Right renal cortex interstitium (tissue), 3 donors: ENCODE data around the gene NOTCH1. TPM values are rescaled to one million over a fixed set of nuclear protein-coding genes. Genes with fewer than 3 reads are reported as not detected.

Source experiments
- DNase-seq, 3 donors: peaks; one replicate each; pipeline ENCODE4 v3.0.0-alpha.2; 2013; ENCODE audit warnings: low read depth in 3 of 3, low spot score in 2 of 3
- polyA plus RNA-seq, 3 donors: library from polyadenylated mRNA; unstranded; fragments of 120-200 nt; gene quantifications; one replicate each; pipeline ENCODE4 v1.2.1, GENCODE V29; 2013; ENCODE audit not compliant: insufficient read length in 3 of 3

NOTCH1 gene
- polyA plus RNA-seq, 3 donors = 21.0 to 24.5 (median 22.3) TPM

DNA sequence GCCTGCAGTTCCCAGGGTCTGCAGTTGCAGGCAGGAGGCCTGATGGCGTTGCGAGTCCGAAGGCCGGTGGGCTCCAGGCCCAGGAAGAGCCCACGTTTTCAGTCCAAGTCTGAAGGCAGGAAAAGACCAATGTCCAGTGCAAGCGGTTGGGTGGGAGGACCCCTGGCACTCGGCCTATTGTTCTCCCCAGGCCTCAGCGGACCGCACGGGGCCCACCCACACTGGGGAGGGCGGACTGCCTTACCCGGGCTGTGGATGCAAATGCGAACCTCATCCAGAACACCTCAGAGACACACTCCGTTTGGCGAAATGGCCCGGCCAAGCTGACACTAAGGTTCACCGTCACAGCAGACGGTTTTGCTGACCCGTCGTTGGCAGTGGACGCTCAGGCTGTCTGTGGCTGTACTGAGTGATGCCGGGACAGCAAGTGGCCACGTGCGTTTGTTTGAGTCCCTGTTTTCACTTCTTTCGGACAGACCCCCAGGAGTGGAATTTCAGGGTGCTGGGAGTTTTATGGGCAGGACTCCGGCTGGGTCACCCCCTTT, 52.8 kb downstream of the NOTCH1 start:
- no peak for DNase-seq

DNA sequence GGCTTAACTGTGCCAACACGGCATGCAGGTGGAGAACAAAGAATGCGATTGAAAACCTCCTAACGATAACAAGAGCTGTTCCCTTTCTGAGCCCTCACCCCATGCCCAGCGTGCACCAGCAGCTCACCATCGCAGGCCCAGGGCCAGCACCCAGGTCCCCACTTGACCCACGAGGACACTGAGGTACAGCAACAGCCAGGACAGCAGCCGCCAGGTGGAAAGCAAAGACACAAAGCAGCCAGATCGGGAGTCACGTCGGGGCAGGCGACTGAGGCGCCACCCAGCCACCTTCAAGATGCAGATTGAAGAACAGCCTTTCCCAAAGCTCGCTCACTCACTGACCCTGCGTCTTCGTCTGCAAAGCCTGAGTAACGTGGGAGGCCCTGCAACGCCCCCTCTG, 56.1 kb downstream of the NOTCH1 start:
- DNase-seq = no peak

DNA sequence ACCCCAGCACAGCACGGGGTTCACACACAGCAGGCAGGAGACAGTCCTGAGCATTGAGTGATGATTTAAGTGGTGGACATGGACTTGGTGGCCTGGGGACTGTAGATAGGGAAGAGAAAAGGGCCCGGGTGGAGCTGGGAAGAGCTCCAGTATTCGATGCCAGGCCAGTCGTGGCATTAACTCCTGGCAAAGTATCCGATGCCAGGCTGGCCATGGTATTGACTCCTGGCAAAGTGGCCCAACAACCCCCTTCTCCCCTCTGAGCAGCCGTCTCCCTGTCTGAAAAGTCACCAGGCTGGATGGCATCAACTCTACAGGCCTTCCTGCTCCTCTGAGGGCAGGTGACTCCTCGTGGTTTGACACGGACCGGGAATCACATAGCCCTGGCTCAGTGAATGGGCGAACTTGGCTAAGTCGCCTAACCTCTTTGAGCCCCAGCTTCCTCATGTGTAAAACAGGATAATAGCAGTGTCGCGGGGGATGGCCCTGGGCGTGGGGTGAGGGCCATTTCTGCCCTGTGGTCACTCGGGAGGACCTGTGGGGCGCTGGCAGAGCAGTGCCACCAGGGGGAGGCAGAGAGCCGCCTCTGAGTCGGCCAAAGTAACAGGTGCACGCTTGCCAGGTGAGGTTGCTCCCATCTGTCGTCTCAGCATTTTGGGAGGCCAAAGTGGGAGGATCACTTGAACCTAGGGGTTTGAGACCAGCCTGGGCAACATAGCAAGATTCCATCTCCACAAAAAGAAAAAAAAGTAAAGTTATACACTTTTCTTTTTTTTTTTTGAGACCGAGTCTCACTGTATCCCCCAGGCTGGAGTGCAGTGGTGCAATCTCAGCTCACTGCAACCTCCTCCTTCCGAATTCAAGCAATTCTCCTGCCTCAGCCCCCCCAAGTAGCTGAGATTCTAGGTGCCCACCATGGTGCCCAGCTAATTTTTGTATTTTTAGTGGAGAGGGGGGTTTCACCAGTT, 57.3 kb downstream of the NOTCH1 start:
- peak in 1 of 3 donors; percentile 23 for DNase-seq

DNA sequence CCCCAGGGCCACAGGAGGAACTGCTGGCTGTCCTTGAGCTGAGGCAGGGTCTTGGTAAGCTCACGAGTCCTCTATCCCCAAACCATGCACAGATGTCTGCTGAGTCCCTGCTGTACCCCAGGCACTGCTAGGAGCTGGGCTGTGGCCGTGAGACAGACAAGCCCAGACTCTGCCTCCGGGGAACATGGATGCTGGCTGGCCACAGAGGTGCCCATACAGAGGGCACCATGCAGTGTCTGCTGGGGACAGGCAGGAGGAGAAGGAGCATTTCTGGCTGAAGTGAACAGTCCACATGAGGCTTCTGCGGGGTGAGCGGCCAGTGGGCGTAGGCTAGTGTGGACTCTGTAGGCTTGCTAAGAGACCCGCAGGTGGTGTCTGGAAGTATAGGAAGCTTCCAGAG, 58.2 kb downstream of the NOTCH1 start:
- DNase-seq = no peak

DNA sequence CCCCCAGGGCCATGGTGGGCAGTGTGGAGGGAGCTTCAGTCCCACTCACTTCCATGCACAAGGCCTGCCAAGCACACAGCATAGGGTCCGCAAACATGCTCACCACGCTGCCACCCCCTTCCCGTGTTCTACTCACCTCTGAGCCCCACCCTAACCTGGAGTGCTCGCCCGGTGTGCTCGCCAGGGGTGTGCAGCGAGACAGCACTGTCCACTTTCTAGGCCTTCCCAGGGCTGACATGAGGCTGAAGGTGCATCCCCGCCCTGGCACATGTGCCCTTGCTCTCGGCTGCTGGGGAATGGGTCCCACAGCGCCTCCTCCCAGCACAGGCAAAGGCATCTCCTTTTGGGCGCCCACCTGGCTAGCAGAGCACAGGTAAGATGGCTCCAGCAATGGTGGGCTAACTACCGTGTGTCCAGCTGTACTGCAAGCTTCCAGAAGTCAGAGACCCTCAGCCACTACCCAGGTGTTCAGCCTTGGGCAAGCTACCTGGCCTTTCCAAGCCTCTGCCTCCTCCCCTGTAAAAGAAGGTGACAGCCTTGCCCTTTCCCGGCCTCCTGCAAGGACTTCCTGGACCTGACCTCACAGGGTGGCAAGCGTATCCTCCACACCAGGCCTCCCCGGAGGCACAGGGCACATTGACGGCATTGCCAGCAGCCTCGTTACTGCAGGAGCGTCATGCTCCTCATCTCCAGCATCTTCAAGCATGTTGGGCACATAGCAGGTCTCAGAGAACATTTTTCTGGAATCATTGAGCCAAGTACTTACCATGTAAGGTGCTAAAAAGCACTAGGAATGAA, 58.8 kb downstream of the NOTCH1 start:
- DNase-seq = no peak

DNA sequence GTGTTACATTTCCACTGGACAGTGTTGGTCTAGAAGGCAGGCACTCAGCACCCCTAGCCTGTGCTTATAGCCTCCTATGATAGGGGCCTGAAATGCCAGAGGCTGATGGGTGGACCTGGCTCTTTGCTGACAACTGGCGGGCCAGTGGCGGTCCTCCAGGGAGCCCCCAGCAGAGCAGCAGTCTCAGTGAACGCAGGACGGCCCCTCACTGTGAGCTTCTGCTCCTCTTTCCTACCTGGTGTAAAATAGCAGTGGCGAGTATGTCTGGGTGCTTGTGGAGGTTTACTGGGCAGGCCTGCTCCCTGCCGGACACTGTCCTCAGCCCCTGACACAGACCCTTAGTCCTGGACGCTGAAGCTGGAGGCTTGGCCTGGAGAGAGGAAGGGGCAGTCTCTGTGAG, 59.7 kb downstream of the NOTCH1 start:
- DNase-seq = no peak

DNA sequence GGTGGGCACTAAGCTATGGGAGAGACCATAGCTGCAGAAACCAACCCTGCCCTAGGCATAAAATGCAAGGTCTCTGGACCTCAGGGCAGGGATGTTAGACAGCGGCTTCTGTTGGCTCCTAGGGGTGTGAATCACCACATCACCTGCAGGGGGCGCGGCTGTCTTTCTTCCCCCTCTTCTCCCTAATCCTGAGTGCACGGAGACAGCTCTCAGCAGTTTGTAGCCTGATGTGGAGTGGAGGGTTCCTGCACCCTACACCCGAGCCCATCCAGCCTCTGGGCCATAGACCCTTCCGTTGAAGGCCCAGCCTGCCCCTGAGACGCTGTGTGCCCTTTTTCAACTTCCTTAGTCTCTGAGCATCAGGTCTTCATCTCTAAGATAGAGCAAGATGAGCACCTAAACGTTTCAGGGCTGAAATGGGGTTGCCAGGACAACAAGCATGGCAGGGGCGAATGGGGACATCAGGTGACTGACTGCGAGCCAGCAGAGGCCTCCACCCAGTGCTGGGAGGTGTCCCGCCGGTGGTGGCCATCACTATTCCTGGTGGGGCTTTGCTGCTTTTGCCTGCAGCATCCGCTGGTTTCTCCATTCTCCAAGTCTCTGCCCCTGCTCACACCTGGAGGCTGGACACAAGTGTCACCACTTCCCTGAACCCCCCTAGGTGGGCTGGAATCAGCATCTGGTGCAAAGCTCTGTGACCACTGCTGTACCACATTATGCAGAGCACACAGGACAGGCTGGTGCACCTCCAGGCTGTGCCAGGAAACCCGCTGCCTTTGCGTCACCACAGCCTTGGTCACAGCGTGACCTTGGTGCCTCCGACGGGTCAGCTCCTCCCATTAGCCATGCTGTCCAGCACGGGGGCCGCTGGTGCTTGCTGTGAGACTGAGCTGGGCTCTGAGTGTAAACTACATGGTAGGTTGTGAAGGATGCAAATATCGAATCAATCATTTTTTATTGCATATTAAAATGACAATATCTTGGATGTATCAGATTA, 60.5 kb downstream of the NOTCH1 start:
- DNase-seq = peak; percentile 43 to 63 (median 49)

DNA sequence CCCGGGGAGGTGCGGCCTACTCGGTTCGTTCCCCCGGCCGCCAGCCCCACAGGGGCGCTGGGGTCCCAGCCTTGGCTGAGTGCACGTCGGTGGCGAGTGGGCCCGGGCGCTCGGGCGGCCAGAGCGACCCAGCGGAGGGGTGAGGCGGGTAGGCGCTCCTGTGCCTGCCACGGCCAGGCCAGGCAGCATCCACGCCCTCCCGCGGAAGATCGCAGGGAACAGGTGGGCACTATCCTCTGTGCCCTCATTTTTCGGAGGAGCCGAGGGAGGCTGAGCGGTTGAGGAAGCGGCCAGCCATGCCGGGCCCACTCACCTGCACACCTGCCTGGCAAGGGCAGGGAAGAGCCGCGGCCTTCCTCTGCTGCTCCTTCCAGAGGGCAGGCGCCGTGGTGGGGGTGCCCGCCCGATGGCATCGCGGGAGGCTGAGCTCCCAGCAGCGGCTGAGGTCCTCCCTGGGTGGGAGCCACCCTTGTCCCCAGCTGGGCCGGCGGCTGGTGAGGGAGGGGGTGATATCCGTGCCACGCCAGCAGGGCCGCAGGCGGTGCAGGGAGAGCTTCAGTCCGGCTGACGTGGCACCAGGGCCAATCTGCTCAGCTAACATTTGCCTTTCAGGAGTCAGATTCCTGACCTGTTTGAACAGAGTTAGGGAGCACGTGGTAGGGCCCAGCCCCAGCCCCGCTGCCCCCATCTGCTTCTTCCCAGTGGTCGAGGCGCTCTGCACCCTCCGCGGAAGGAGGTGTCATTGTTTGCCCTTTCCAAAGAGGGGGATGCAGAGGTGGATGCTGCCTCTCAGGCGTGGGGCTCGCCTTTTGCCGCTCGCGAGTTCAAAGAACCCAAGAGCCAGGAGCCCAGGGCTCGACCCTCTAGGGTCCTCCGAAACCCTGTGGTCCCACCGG, 61.4 kb downstream of the NOTCH1 start:
- DNase-seq = no peak

DNA sequence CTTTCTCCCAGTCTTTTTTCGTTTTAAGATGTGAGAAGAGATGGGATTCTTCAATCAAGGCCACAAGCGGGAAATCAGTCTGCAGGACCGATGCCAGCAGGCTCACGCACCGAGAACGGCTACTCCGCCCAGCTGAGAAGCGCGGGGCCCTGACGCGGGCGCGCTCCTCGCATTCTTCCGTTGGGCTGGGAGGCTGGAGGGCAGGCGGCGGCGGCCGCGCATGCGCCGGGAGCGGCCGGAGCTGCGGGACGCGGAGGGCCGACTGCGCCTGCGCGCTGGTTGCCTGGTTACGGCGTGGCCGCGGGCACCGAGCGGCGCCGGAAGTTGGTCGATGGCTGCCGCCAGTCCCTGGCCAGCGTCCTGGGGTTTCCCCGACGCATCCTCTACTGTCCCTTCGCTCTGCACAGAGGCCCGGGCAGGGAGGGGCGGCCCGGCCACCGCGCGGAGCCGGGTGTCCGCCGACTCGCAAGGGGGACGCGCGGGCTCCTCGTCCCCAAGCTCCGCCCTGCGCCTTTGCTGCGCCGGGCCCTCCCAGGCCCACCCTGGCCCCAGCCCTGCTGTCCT, 62.2 kb downstream of the NOTCH1 start:
- peak in 2 of 3 donors; percentile 80 for DNase-seq

DNA sequence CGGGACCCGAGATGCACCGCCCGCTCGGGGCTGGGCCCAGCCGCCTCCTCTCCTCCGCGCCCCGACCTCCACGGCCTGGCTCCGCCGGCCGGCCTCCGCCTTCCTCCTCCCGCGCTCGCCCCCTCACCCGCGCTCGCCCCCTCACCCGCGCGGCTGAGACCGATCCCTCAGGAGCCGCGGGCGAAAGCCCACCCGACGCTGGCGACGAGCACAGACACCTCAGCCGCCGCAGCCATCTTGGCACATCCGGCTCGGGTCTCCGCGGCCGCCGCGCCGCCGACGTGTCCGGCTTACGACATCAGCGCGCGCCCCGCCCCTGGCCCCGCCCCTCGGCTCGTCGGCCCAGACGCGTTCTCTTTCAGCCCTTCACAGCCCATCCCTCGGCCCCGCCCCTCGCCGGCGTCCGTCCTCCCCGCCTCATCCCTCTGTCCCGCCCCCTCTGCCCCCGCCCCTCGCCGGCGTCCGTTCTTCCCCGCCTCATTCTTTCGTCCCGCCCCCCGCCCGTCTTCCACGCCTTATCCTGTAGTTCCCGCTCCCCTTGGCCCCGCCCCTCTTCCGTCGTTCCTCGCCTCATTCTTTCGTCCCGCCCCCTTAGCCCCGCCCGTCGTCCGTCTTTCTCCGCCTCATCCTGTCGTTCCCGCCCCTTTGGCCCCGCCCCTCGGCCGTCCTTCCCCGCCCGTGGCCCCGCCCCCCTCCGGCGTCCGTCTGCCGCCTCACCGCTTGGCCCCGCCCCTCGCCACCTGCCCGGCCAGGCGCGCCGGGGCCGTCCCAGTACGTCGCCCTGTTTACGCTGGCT, 62.9 kb downstream of the NOTCH1 start, which contains the start of gene SEC16A:
Gene SEC16A (minus strand): TSS at position 248 of the 796 bp plus-strand sequence. CDS start 5,425 bp downstream, outside the sequence.
- peak; percentile 87 to 98 (median 95) for DNase-seq

DNA sequence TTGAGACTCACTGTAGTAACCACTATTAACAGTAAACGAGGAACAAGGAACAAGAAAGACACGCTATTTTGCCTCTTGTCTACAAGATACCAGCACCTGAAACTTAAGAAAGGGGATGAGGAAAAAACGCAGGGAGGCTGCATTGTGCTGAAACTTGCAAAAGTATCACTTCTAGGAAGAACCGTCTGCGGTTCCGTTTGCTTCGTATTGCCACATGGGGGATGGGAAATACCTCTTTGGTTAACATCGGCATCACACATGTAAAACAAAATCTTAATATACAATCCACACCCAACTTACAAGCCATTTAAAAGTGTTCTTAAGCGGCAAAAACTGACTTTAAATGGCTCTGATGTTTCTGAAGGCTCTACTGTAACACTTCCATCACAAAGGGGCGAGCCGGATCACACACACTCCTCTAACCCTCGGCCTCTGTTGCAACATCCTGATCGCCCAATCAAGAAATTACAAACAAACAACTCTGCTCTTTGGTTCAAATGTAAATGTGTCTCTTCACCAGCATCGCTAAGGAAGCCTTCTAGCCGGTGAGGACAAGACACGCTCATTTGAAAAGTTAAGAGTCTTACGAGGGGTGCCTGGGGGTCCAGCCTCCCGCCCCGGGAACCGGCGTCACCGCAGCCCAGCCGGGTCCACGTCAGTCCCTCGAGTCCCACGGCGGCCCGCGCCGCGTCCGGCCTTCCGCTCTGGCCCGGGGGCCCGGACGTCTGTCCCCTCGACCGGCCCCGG, 63.6 kb downstream of the NOTCH1 start:
- no peak for DNase-seq

DNA sequence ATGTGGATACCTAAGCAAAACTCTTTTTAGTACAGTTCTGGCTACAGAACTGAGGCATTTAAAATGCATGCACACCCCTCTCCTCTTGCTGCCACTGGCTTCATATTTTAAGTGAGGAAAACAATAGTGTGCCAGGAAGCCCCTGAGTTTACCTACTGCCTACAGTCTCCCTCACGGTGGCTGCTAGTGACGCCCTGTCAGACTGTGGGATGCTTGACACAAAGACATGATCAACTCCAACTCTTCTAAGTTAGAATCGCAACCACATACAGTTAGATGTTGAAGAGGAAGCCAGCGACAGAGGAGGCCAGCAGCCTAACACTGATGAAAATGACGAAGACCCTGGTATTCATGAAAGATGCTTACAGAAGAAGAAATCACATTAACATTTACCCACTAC, 64.3 kb downstream of the NOTCH1 start:
- no peak for DNase-seq

DNA sequence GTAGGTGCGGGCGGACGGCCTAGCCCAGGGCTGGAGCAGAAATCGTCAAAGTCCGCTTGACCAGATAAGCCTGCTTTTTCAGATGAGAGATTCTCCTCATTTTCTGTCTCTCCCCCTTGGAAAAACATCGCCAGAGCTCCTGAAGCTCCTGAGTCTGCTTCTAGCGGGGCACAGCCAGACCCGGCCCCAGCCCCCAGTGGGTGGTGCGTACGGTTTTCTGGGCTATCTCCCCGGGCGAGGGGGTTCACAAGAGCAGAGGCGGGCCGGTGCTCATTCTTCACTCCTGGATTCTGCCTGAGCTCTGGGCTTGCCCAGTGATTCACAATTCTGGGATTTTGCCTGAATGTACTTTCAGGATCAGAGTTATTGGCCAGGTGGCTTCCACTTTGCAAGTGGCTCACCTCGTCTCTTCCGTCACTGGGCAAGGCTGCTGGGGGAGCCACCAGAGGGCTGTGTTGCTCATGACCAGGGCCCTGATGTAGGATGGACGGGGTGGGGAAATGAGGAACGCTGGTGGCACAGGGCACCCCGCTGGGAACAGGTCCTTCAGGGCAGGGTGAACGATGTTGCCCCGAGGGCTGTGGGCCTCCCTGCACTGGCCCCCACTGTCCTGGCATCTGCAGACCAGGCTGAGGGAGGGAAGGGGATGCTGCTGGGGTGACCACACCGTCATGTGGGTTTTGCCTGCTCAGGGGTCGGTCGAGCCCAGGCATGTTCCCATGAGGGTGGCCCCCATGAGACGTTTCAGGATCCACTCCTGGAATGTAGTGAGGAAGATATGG, 69.3 kb downstream of the NOTCH1 start:
- no peak for DNase-seq

DNA sequence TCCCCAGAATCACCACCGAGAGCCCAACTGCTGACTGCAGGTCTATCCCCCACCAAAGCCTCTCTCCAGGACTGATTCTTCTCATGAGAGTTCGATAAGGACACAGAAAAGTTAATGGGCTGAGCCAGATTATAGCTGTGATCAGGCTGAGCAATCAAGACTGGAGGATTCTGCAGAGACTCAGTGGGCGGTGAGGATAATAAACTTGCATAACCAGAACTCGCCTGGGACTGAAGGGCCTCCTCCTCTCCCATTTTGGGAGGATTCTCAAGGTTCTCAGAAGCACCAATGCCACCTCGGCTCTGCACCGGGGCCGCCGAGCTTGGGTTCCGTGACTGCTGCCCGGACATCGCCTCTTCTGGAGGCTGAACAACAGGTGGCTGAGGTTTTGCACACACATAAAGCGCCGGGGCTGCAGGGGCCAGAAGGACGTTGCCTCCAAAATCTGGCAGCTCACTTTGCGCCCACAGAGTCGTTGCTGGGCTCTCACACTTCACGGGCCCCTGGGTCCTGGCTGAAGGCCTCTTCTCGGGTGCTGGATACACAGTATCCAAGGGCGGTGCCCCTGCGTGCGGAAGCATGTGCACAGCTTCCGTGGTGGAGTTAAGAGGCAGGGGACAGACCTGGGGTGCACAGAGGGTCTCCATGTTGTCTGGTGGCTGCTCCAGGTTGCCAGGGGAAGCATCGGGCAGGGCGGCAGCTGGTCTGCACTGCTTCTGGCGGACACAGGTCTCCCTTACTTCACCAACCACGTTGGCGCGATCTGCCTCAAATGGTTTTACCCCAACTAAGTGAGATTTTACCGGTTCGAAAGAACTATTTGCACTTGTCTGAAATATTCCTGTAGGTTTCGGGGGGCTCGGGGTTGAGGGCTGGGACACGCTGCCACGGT, 70.6 kb downstream of the NOTCH1 start:
- no peak for DNase-seq

DNA sequence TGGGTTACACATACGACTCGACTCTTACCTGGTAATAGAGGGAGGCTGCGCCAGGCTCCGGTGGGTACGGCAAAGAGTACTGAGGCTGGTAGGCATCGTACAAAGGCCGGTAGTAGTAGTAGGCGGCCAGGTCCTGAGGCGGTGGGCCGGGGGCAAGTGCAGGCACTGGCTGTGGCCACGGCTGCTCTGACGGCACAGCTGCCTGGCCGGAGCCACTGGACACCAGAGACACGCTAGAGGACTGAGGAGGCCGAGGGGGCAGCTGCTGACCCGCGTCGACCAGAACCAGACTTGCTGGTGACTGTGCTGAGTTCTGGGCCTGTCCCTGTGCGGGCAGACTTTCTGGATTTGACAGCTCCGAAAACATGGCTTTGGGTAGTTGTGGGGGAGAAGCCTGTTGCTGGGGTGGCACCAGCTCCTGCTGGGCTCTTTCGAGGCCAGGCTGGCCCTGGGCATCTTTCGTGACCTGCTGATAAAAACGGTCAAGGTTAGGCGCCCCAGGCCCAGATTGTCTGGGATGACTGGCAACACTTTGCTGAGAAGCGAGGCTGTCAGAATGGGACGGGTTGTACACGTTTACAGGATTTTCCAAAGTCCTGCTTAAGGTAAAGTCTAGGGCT, 71.7 kb downstream of the NOTCH1 start:
- DNase-seq = no peak
